HG03175 (cell line): ENCODE results near the gene TMEM61.
"Not testable (repeated sequence)": the region's sequence is repeated elsewhere in the genome, so short reads cannot be mapped to it uniquely, and the experiment has no call there.

Experiments used
- ATAC-seq: cut with Tn5 transposase; IDR thresholded peaks from one replicate; pipeline ENCODE4 v1.9.1; 2021; ENCODE audit warnings: mild to moderate bottlenecking, moderate library complexity; ENCODE audit not compliant: unreplicated experiment

TMEM61 gene

GRCh38 chr1:54998677-54999076, 18.2 kb downstream of the TMEM61 start, which contains the start of gene BSND:
BSND (plus strand) TSS chr1:54998933; CDS start chr1:54999187, 254 bp downstream.
- ATAC-seq, result no peak

GRCh38 chr1:55000110-55001085, 20.0 kb downstream of the TMEM61 start:
- no peak for ATAC-seq

GRCh38 chr1:55001311-55001710, 20.9 kb downstream of the TMEM61 start:
- ATAC-seq, result no peak

- ATAC-seq, result no peak
Observed at GRCh38 chr1:55002686-55003085, 22.3 kb downstream of the TMEM61 start.

GRCh38 chr1:55005351-55006140, 25.1 kb downstream of the TMEM61 start:
- no peak for ATAC-seq

GRCh38 chr1:55006931-55007330, 26.5 kb downstream of the TMEM61 start:
- ATAC-seq, result no peak

GRCh38 chr1:55007625-55008024, 27.2 kb downstream of the TMEM61 start:
- ATAC-seq, result no peak

GRCh38 chr1:55010194-55010886, 29.9 kb downstream of the TMEM61 start:
- no peak for ATAC-seq

GRCh38 chr1:55010887-55011217, 30.4 kb downstream of the TMEM61 start:
- ATAC-seq, result no peak

- ATAC-seq, result no peak
Observed at GRCh38 chr1:55012661-55013060, 32.2 kb downstream of the TMEM61 start.

- ATAC-seq, result no peak
Observed at GRCh38 chr1:55015123-55015522, 34.7 kb downstream of the TMEM61 start.

GRCh38 chr1:55015731-55016620, 35.5 kb downstream of the TMEM61 start:
- no peak for ATAC-seq

GRCh38 chr1:55018395-55018794, 38.0 kb downstream of the TMEM61 start:
- ATAC-seq, result no peak

- peak; percentile 85 for ATAC-seq
Observed at GRCh38 chr1:55021942-55022546, 41.6 kb downstream of the TMEM61 start.

- not testable (repeated sequence) for ATAC-seq
Observed at GRCh38 chr1:55024163-55024562, 43.7 kb downstream of the TMEM61 start.

- ATAC-seq, result not testable (repeated sequence)
Observed at GRCh38 chr1:55026682-55027081, 46.3 kb downstream of the TMEM61 start.

- not testable (repeated sequence) for ATAC-seq
Observed at GRCh38 chr1:55031098-55031497, 50.7 kb downstream of the TMEM61 start.

GRCh38 chr1:55033265-55033614, 52.8 kb downstream of the TMEM61 start:
- ATAC-seq, result no peak

GRCh38 chr1:55034476-55035133, 54.2 kb downstream of the TMEM61 start:
- no peak for ATAC-seq
